Activated naive CD4-positive, alpha-beta T cell treated with anti-CD3 and anti-CD28 coated beads, Interleukin-2, amount 50 U/mL, for 16 hours (primary cell): ENCODE results near the gene FOS.

Experiments
- DNase-seq: peaks from one replicate; pipeline ENCODE4 v3.0.0-alpha.2; 2020

Gene FOS

DNA sequence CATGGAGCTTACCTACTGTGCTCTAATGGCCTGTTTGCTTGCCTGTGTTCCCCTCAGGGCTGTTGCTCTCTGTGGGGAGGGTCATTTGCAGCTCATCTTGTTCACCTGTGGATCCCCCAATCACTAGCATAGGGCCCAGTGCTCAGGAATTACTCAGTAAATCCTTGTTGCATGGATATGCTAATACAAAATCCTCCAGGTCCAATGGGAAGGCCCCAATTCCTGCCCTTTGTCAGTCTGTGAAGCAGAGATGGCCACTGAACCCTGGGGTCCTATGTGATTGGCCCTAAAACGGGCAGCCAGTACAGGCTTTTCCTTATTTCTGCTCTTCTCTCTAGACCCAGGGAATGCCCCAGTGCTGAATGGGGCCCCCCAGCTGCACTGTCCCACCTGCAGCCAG, 44.1 kb downstream of the FOS start:
- DNase-seq: no peak

DNA sequence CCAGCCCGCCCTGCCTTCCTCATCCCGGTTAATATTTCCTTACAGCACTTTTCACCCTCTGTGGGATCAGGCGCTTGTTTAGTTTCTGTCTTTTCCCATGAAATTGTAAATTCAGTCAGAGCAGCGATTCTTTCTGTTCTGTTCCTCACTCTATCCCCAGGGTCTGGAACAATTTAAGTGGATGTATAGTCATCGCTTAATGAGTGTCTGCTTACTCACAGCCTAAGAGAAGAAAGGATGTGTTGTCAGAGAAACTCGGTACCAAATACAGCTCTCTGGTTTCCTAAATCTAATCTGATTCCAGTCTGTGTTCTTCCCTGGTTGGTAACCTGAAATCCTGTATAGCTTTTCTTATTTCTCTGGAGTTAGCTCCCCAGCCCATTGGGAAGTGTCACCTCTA, 44.9 kb downstream of the FOS start:
- no peak for DNase-seq

DNA sequence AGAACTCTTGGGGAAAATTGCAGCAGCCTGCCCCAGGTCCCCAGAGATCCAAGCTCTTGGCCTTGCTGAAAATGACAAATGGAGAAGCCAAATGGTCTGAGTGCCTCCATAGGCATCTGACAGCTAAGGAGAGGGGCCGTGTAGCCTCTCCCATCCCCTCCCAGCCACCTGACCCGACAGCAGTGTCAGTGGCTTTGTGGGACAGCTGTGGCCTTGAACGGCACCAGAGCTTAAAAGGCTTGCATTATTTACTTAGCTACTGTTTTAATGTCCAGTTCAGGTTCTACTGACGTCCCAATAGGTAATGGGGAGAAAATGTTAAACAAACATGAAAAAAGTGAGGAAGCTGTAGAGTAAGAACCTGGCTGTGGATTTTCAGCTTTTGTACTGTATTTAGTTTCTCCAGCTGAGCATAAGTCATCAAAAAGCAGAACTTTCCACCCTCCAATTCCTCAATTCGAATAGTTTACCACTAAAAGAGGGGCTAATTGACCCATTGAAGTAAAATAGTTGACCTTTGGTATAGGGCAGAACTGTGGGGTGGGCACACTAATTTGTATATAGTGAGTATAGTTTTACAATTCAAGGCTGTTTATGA, 50.0 kb downstream of the FOS start:
- no peak for DNase-seq

DNA sequence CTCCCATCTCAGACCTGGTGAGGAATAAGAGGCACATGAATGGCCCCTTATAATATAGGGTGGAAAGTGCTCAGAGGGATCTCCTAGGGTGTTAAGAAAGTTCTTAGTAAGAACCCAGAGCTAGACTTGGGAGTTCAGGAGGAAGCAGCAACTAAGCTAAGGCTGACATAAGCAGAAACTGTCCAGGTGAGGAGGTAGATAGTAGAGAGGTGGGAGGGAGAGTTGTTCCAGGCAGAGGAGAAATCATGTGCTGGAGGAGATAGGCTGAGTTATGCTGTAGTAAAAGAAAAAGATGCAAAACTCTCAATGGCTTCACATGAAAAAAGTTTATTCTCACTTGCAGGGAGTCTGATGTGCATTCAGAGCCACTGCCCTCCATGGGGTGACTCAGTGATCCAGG, 50.7 kb downstream of the FOS start:
- no peak for DNase-seq

DNA sequence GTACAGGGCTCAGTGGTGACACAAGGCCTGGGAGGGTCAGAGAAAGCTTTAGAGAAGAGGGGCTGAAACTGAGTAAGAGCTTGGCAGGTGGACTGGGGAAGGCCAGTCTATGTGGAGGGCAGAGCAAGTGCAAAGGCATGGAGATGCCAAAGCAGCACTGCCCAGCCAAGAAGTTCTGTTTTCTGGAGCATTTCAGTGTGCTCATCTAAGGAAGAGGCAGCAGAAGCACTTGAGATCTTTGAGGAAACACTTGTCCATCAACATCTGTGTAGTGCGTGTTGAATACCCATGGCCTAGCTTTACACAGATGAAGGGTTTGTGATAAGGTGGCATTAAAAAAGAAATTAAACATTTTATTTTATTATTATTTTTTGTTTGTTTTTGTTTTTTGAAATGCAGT, 52.8 kb downstream of the FOS start:
- DNase-seq: no peak
